ENCODE data around the gene PCDHA1.

The PCDHA1 gene

GRCh38 chr5:140992828-140993227, 206.9 kb downstream of the PCDHA1 start:
- DNase-seq, result no peak

DNA sequence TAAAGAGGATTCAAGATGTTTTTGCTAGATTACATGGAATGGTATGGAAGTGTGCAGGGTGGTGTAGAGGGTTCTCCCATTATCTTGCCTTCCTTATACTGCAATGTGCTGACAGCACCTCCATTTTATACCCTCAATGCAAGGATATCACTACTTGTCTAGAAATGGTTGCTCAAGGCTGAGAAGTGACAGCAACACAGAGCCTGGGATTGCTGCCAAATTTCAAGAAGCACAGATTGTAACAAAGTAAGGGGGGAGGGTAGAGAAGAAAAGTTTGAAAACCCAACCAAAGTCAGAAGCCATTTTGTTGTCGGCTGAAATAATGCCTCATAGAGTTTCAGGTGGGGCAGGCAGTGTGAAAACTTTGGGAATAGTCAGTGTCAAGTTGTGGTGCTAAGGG, 210.1 kb downstream of the PCDHA1 start:
- no peak for DNase-seq

DNA sequence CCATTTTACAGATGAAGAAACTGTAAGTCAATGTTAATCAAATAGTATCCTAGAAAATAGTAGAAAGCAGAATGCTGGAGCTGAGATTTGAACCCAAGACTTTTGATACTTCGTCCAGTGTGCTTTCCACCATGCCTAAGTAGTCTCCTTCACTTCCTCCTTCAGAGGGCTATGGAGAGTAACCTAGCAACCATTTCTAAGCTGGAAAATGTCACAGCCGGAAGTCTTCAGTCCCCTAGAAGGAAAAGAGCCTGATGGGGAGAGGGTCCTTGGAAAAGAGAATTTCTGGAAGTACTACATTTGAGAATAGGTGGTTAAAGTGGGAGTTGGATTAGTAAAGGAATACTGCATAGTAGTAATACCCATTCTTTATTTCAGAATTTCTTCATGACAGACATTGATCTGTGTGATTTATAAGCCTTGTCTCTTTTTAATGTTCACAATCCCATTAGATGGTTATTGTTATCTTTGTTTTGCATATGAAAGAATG, 213.0 kb downstream of the PCDHA1 start:
- no peak for DNase-seq

DNA sequence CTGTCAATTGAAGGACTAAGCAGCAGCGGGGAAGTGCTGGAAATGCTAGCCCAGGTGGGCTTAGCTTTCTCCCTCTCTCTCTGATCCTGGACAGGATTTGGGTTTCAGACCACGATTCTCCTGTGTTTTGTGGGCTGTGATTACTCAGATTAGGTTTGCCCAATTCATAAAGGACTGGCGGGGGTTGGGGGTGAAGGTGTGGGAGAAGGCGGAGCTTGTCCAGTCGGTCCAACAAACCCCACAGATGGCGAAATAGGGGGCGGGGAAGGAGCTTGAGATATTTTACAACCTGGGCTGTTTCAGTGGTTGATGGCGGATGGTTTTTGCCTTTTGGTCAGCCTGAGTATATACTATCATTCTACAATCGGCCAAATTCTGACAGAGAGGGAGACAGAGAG, 215.5 kb downstream of the PCDHA1 start:
- DNase-seq, result no peak

- no peak for DNase-seq
These were observed 216.1 kb downstream of the PCDHA1 start for GRCh38 chr5:141001844-141002604.

DNA sequence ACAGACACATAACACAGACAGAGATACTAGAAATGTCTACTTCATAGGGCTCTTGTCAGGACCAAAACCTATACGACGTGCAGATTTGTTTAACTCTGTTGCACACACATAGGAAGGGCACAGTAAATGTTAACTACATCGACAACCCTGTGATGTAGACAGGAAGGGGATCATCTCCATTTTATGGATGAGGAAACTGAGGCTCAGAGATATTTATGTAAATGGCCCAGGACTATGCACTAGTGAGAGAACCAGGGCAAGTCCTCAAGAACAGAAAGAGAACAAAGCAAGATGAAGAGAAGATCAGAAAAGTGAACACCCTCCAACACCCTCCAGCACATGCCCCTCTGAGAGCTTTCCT, 216.6 kb downstream of the PCDHA1 start:
- DNase-seq, result no peak

DNA sequence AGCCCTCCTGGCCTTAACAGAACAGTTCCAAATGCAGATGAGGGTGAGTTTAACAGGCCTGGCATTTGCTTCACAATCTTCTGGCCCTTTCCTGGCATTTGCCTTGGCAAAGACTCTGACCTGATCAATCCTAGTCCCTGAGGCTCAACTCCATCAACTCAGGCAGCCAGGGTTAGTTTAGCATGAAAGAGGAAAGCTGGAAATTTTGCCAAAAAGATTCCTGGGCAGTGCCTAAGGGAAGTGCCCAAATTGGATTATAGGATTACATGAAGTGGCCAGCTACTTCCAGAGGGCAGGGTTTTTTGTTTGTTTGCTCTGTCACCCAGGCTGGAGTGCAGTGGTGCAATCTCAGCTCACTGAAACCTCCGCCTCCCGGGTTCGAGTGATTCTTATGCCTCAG, 217.1 kb downstream of the PCDHA1 start:
- no peak for DNase-seq

- no peak for DNase-seq
These were observed 218.1 kb downstream of the PCDHA1 start for GRCh38 chr5:141003791-141004611.

- DNase-seq, result no peak
These were observed 221.9 kb downstream of the PCDHA1 start for GRCh38 chr5:141007791-141008190.

DNA sequence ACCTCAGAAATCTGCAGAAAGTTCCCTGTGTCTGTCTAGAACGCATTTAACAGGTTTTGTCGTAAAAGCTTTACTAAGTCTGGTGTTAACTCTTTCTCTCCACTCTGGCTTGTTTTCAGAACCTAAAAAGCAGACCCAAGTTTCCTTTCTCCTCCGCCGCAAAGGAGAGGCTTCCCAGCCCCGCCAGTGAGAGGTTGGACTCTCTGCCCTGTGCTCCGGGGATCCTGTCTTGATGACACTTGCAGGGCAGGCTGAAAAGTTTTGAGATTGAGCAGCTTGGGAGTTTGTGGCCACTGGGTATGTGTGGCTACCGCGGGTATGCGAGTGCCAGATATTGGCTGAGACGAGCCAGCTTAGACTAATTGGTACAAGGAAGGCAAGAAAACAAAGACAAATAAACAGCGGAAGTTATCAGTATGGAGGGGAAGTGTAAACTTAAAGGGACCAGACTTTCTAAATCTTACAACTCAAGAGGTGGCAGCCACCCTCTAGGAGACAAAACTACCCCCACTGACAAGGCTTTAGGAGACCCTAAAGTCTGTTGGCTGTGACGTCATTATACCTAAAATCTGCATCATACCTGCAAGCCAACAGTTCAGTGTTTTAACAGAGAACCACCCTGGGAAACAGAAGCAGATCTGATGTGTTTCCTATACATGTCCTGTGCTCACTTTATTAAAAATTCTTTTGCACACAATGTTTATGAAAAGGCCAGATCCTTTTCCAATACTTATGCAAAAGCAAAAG, 224.3 kb downstream of the PCDHA1 start:
- DNase-seq, result no peak

- no peak for DNase-seq
These were observed 232.0 kb downstream of the PCDHA1 start for GRCh38 chr5:141017943-141018342.

DNA sequence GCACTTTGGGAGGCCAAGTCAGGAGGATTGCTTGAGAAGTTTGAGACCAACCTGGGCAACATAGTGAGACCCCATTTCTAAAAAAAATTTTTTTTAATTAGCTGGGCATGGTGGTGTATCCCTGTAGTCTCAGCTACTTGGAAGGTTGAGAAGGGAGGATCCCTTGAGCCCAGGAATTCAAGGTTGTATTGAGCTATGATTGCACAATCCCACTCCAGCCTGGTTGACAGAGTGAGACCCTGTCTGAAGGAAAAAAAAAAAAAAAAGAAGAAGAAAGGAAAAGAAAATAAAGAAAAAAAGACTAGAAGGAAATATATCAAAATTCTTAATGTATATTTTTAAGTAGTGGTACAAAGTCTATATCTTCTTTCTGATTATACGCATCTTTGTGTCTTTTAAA, 236.4 kb downstream of the PCDHA1 start:
- DNase-seq, result no peak

DNA sequence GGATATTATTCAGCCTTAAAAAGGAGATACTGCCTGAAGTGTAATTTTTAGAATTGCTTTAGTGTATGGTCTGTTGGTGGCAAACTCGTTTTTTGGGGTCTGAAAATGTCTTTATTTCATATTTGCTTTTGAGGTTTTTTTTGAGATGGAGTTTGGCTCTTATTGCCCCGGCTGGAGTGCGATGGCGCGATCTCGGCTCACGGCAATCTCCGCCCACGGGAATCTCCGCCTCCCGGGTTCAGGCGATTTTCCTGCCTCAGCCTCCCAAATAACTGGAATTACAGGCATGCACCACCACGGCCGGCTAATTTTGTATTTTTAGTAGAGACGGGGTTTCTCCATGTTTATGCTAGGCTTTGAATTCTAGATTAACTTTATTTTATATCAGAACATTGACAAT, 245.1 kb downstream of the PCDHA1 start:
- DNase-seq, result no peak

GRCh38 chr5:141032626-141033025, 246.7 kb downstream of the PCDHA1 start:
- no peak for DNase-seq

DNA sequence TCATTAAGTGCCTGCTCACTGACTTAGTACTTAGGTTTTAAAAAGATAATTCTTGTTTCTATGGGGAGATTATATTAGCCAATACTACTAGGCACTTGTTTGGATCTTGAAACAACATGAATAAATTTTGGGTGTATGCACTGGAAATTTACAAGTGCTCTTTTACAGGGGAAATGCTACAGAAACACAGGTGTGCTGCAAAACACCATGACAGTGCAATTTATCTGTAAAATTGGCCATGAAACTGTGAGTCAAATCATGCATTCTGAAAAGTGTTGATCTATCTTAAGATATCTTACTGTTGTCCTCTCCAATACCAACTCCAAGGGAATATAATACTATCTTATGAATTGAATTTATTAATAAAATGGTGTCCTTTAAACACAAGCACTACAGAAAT, 253.1 kb downstream of the PCDHA1 start:
- DNase-seq, result no peak

DNA sequence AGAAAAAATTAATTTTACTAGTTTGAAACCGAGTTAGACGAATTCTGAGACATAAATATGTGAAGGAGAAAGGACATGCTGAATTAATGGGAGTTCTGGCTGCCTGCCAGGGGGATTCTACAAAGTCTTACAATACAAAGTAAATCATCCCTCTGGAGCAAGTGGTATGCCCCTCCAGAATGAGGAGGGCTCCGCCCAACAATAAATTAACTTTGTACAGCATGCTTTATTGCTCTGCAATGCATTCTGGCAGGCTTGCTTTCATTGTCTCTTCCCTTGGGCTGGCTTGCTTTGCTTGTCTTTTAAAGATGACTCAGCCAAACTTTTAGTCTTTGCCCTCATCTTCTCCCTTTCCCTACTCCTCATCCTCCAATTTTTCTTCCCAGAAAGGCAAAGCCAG, 253.6 kb downstream of the PCDHA1 start:
- no peak for DNase-seq

DNA sequence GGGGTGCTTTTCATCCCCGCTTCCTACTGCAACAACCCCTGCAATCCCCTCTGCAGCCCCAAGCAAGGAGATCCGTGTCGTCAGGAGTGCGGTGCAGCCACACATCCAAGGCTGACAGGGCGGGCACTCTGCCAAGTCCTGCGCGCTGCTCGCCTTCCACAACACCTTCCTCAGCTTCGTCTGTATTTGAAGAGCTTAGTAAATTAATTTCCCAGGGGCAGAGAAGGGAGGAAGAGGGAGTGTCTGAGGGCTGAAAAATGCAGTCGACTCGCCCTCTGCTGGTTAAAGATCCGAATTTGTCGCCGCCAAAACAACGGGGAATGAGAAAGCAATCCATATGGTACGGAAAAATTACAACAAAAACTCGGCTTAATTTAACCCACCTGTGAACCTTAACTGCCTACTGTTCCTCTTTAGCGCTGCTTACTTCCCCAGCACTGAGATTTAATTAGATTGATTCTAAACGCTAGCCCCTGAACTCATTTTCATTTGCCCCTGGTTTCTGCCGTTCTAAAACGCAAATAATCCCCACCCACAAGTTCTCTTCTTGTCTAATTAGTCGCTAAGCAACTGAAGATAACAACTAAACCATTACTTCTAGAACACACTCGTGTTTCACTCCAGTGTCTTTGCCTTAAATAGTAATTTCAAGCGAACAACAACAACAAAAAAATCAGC, 254.3 kb downstream of the PCDHA1 start:
- DNase-seq, result no peak

DNA sequence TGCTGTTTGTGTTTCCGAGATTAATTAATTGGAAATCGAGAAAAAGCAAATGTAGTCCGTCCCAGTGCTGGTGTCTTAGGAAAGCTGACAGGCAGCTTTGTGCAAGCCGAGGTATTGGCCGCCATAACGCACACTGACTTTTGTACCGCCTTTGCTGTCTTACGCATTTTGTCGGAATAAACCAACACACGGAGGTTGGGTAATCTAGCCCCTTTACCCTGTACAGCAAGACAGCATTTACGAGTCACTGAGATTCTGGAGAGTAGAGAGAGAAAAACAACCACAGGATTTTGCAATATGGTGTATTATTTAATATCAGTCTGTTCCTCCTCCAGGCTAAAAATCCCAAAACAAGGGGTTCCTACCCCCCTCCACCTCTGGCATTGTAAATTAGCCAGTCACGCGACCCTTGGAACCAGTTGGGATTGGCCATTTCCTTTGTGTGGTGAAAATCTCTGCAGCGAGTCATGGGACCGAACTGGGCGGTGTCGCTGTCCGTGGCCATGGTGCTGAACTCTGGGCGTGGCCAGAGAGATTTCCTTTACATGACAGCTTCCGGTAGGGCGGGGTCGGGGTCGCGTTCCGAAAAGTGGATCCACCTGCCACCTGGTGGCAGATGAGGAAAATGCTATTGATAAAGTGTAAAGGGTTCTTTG, 255.0 kb downstream of the PCDHA1 start:
- peak; percentile 47 to 64 for DNase-seq

DNA sequence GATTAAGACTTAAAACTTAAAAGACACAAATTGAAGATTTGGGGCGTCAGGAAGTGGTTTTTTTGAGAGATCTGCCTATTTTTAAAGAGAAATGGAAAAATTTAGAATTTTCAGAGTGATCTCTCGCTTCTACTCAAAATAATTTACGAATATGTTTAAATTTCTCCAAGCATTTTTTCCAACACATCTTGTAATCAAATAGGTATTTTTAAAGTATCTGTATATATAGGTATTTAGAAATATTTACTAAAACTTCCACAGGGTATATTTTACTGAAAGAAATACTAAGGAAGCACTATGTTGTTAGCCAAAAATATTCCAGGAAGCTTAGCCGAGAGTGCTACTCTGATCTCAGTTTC, 255.5 kb downstream of the PCDHA1 start:
- DNase-seq, result no peak

GRCh38 chr5:141042555-141042954, 256.6 kb downstream of the PCDHA1 start:
- no peak for DNase-seq

DNA sequence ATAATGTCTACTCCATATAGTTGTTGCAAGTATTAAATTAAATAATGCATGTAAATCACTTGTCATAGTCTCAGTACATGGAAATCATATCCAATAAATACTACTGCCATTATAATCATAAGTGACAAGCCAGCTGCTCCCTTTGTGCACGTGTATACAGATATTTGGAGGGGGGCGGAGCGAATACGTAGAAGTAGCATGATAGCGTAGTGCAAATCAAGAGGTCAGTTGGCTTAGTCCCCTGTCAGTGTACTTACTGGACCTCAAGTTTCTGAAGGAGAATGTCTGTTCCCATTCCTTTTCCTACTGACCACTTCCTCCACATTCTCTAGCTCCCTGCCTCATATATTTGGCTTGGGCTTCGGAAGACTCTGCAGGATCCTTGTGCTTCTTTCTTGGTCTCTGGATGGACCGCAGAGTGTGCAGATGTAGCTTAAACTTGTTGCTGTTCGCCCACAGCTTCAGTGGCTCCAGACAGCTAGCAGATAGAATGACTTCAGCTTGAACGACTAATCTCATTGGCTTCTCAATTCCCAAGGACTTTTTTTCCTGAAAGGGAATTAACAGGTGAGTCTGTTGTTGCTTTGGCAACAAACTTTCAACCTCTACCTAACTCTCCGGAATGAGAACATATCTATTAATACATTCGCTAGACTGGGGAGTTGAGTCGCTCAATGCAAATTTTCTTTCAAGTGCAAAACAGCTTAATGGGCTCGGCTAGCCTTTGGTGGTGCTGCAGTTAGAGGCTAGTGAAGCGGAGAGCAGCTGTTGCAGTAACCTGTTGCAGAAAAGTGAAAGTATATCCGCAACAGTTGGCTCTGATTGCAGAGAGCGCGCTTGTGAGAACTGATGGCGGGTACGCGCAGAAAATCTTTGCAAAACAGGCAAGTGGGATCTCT, 264.9 kb downstream of the PCDHA1 start, which contains the start of gene PCDHB1:
TSS of gene PCDHB1 (plus strand) at position 753 of the 899 bp plus-strand sequence. CDS start at position 850, 97 bp downstream.
- no peak for DNase-seq

Measured in CD4-positive, alpha-beta T cell treated with Interleukin-4 for 1 hour (primary cell).